H1 (cell line): ENCODE measurements around the gene TADA3. TPM values are rescaled to one million over a fixed set of nuclear protein-coding genes. Genes with fewer than 3 reads are reported as not detected.

Experiments
- CTCF ChIA-PET: fragments of 300-600 bp; sonication (Branson Sonifier 250); formaldehyde crosslinking; loops from one replicate; lab custom pipeline; 2021; ENCODE audit not compliant: partially characterized antibody; lab: Charles Lee
- POLR2A ChIA-PET: fragments of 300-600 bp; sonication (Branson Sonifier 250); formaldehyde crosslinking; loops from one replicate; lab custom pipeline; 2021; ENCODE audit warnings: inconsistent platforms; ENCODE audit not compliant: partially characterized antibody; lab: Charles Lee
- DNase-seq, 2 experiments: peaks; one replicate each; pipeline versions ENCODE4 v3.0.0 to v3.0.0-alpha.2; 2010 to 2022; ENCODE audit warnings: low spot score in 2 of 2, low read depth in 1 of 2, mixed read lengths in 1 of 2
- FAIRE-seq: peaks from 2 replicates; lab custom pipeline; 2011; peaks lifted over from hg19 to GRCh38; lab: Jason Lieb, UNC
- H2AFZ ChIP-seq: 2 replicates; pipeline ENCODE4 v1.8.1; 2012; ENCODE audit warnings: low read length, inconsistent platforms
- H2AK5ac ChIP-seq: 2 replicates; pipeline ENCODE4 v1.6.1; 2013; ENCODE audit warnings: low read depth, low read length
- H2BK120ac ChIP-seq: replicated peaks from 2 replicates; pipeline ENCODE3; 2013; ENCODE audit warnings: low read depth, low read length, inconsistent platforms
- H2BK12ac ChIP-seq: 2 replicates; pipeline ENCODE4 v1.6.1; 2013; ENCODE audit warnings: low read depth, low read length
- H2BK15ac ChIP-seq: 2 replicates; pipeline ENCODE4 v1.6.1; 2013; ENCODE audit warnings: low read length
- H2BK20ac ChIP-seq: 2 replicates; pipeline ENCODE4 v1.6.1; 2013; ENCODE audit warnings: low read length
- H2BK5ac ChIP-seq: 2 replicates; pipeline ENCODE4 v1.6.1; 2013; ENCODE audit warnings: low read depth, low read length
- H3K14ac ChIP-seq: 2 replicates; pipeline ENCODE4 v1.6.1; 2013; ENCODE audit warnings: inconsistent platforms; ENCODE audit not compliant: insufficient read length
- H3K18ac ChIP-seq: 2 replicates; pipeline ENCODE4 v1.6.1; 2013; ENCODE audit warnings: low read length; ENCODE audit errors: extremely low read depth
- H3K23ac ChIP-seq: 2 replicates; pipeline ENCODE4 v1.6.1; 2013; ENCODE audit warnings: inconsistent platforms; ENCODE audit not compliant: insufficient read length
- H3K23me2 ChIP-seq: 2 replicates; pipeline ENCODE4 v1.6.1; 2013; ENCODE audit warnings: low read depth, low read length
- H3K27ac ChIP-seq: 2 replicates; pipeline ENCODE4 v1.6.1; 2011; ENCODE audit warnings: low read depth, low read length, inconsistent platforms
- H3K27me3 ChIP-seq, 4 experiments: replicated peaks in 1 of 4; 1 replicate in 1 of 4; 2 replicates in 3 of 4; pipeline versions ENCODE4 v1.6.1 to v1.8.1; 2011 to 2013; ENCODE audit warnings: low read length in 3 of 4, mild to moderate bottlenecking in 3 of 4, inconsistent platforms in 2 of 4, mixed read lengths in 2 of 4, moderate library complexity in 1 of 4; ENCODE audit not compliant: control insufficient read depth in 3 of 4, insufficient read depth in 3 of 4; ENCODE audit errors: extremely low read depth in 1 of 4
- H3K36me3 ChIP-seq, 4 experiments: 2 replicates each; pipeline versions ENCODE4 v1.6.1 to v1.8.1; 2011 to 2013; ENCODE audit warnings: mild to moderate bottlenecking in 4 of 4, low read length in 3 of 4, moderate library complexity in 2 of 4, control low read depth in 1 of 4, inconsistent platforms in 1 of 4; ENCODE audit not compliant: insufficient read depth in 4 of 4, control insufficient read depth in 2 of 4
- H3K4ac ChIP-seq: replicated peaks from 2 replicates; pipeline ENCODE3; 2013; ENCODE audit warnings: low read length, low read depth, mixed read lengths, inconsistent platforms; ENCODE audit not compliant: insufficient read length
- H3K4me1 ChIP-seq, 4 experiments: replicated peaks in 1 of 4; 1 replicate in 1 of 4; 2 replicates in 3 of 4; pipeline versions ENCODE4 v1.6.1 to v1.8.1; 2011 to 2013; ENCODE audit warnings: low read length in 3 of 4, inconsistent platforms in 2 of 4, mixed read lengths in 1 of 4; ENCODE audit not compliant: insufficient read depth in 4 of 4, control insufficient read depth in 3 of 4
- H3K4me2 ChIP-seq, 2 experiments: 2 replicates each; pipeline versions ENCODE4 v1.6.1 to v1.8.1; 2011 to 2013; ENCODE audit warnings: low read depth in 2 of 2, low read length in 2 of 2, control low read depth in 1 of 2, inconsistent platforms in 1 of 2, mild to moderate bottlenecking in 1 of 2; ENCODE audit not compliant: insufficient read depth in 1 of 2
- H3K4me3 ChIP-seq, 4 experiments: fragments of 200-600, 300-600 bp in 1 of 4; sonication (generic), shearing (Covaris generic), sonication (Bioruptor Twin) in 1 of 4; 2 replicates each; pipeline versions ENCODE4 v1.5.1 to v1.8.1; 2011 to 2016; ENCODE audit warnings: low read length in 4 of 4, low read depth in 3 of 4, control low read depth in 2 of 4, inconsistent platforms in 2 of 4, mild to moderate bottlenecking in 2 of 4, mixed read lengths in 1 of 4, moderate library complexity in 1 of 4; ENCODE audit not compliant: insufficient read depth in 2 of 4; ENCODE audit errors: extremely low read depth in 1 of 4
- H3K56ac ChIP-seq: replicated peaks from 2 replicates; pipeline ENCODE3; 2013; ENCODE audit warnings: low read depth, mild to moderate bottlenecking, mixed read lengths, low read length, inconsistent platforms; ENCODE audit not compliant: insufficient read length
- H3K79me1 ChIP-seq: 2 replicates; pipeline ENCODE4 v1.6.1; 2013; ENCODE audit warnings: low read depth, low read length, control low read depth
- H3K79me2 ChIP-seq, 2 experiments: 2 replicates each; pipeline versions ENCODE4 v1.6.1 to v1.8.1; 2012 to 2013; ENCODE audit warnings: low read length in 2 of 2, mild to moderate bottlenecking in 2 of 2, inconsistent platforms in 1 of 2; ENCODE audit not compliant: insufficient read depth in 2 of 2, control insufficient read depth in 1 of 2
- H3K9ac ChIP-seq, 4 experiments: replicated peaks in 1 of 4; 1 replicate in 1 of 4; 2 replicates in 3 of 4; pipeline versions ENCODE4 v1.6.1 to v1.8.1; 2011 to 2013; ENCODE audit warnings: low read depth in 3 of 4, low read length in 3 of 4, control low read depth in 2 of 4, mild to moderate bottlenecking in 2 of 4, moderate library complexity in 2 of 4, inconsistent platforms in 1 of 4; ENCODE audit errors: extremely low read depth in 1 of 4
- H3K9me3 ChIP-seq, 2 experiments: 2 replicates each; pipeline versions ENCODE4 v1.6.1 to v1.8.1; 2012 to 2013; ENCODE audit warnings: mild to moderate bottlenecking in 2 of 2, moderate library complexity in 2 of 2, control low read depth in 1 of 2, inconsistent platforms in 1 of 2, low read depth in 1 of 2, low read length in 1 of 2, mixed read lengths in 1 of 2; ENCODE audit not compliant: insufficient read depth in 2 of 2
- H4K20me1 ChIP-seq, 2 experiments: replicated peaks in 1 of 2; 2 replicates each; pipeline versions ENCODE3 to v1.8.1; 2011 to 2013; ENCODE audit warnings: inconsistent platforms in 2 of 2, low read length in 2 of 2, mild to moderate bottlenecking in 1 of 2; ENCODE audit not compliant: insufficient read depth in 2 of 2, control insufficient read depth in 1 of 2
- H4K5ac ChIP-seq: 2 replicates; pipeline ENCODE4 v1.6.1; 2013; ENCODE audit warnings: low read length, low read depth, mixed read lengths, inconsistent platforms; ENCODE audit not compliant: insufficient read length
- H4K8ac ChIP-seq: 2 replicates; pipeline ENCODE4 v1.8.0; 2013; ENCODE audit warnings: mild to moderate bottlenecking, moderate library complexity, low read length, inconsistent platforms; ENCODE audit not compliant: insufficient read depth; ENCODE audit errors: extremely low read depth
- H4K91ac ChIP-seq: replicated peaks from 2 replicates; pipeline ENCODE3; 2013; ENCODE audit warnings: low read length, mixed read lengths, inconsistent platforms; ENCODE audit not compliant: insufficient read length
- BCL11A ChIP-seq, 2 experiments: IDR thresholded peaks; one replicate each; pipeline ENCODE4 v1.6.1; 2011; ENCODE audit warnings: low read depth in 2 of 2, low read length in 2 of 2, mild to moderate bottlenecking in 2 of 2
- CBX8 ChIP-seq: fragments of 300-800, 300-1000 bp; sonication (generic); IDR thresholded peaks from 2 replicates; pipeline ENCODE4 v1.7.1; 2016; ENCODE audit warnings: low read depth, low read length, borderline replicate concordance
- CHD2 ChIP-seq: IDR thresholded peaks from 2 replicates; pipeline ENCODE4 v1.6.1; 2012; ENCODE audit warnings: low read length, improper control_type of control experiment
- POLR2A ChIP-seq, 2 experiments: IDR thresholded peaks; 1 replicate in 1 of 2; 2 replicates in 1 of 2; pipeline ENCODE4 v1.6.1; 2011; ENCODE audit warnings: low read depth in 2 of 2, low read length in 2 of 2, mild to moderate bottlenecking in 2 of 2; ENCODE audit errors: control extremely low read depth in 1 of 2
- POU5F1 ChIP-seq: IDR thresholded peaks from 2 replicates; pipeline ENCODE4 v1.6.1; 2011; ENCODE audit warnings: low read depth, mild to moderate bottlenecking, low read length, moderate library complexity
- TAF1 ChIP-seq: IDR thresholded peaks from 2 replicates; pipeline ENCODE4 v1.6.1; 2011; ENCODE audit warnings: mild to moderate bottlenecking, low read depth, low read length
- TAF7 ChIP-seq: optimal IDR thresholded peaks from 2 replicates; pipeline ENCODE3; 2011; ENCODE audit warnings: low read depth, mild to moderate bottlenecking, inconsistent platforms, low read length, moderate library complexity, borderline replicate concordance
- TEAD4 ChIP-seq: IDR thresholded peaks from 2 replicates; pipeline ENCODE4 v1.6.1; 2012; ENCODE audit warnings: low read depth, low read length, inconsistent platforms, mixed read lengths
- whole genome bisulfite sequencing, 2 experiments: shearing (Covaris generic) in 1 of 2; methylation state at CpG; one replicate each; pipeline versions ENCODE4 v1.1.6 to v1.1.7; 2013 to 2015; ENCODE audit warnings: low lambda C conversion rate in 2 of 2, mixed read lengths in 2 of 2, inconsistent platforms in 1 of 2, low coverage in 1 of 2, missing lambda C conversion rate in 1 of 2; ENCODE audit not compliant: insufficient replicate concordance in 2 of 2, insufficient coverage in 1 of 2, insufficient read length in 1 of 2; ENCODE audit errors: extremely low coverage in 1 of 2, missing lambda C conversion rate in 1 of 2; 5-methylcytosine and 5-hydroxymethylcytosine counted together
- long read RNA-seq, 2 experiments: library from RNA in 1 of 2; library from capped mRNA in 1 of 2; stranded (forward); transcript quantifications; one replicate each; pipeline ENCODE4 v2.0.0, GENCODE V29; 2021; ENCODE audit warnings: inconsistent platforms in 1 of 2
- polyA minus RNA-seq, 3 experiments: library from RNA; depleted of rRNA, polyadenylated mRNA; stranded (reverse); fragments of >200 nt; gene quantifications; 1 replicate in 2 of 3; 2 replicates in 1 of 3; pipeline ENCODE4 v1.2.3, GENCODE V29; 2011
- polyA plus RNA-seq, 7 experiments: library from polyadenylated mRNA; depleted of rRNA in 3 of 7; stranded (reverse) in 5 of 7; unstranded in 2 of 7; fragments of >200 nt in 5 of 7; fragments of 200-250 nt in 2 of 7; gene quantifications; 1 replicate in 5 of 7; 2 replicates in 1 of 7; 4 replicates in 1 of 7; pipeline versions ENCODE4 v1.2.1 to v1.2.3, GENCODE V29; 2011 to 2013; ENCODE audit warnings: missing spikeins in 2 of 7, mixed read lengths in 2 of 7
- total RNA-seq: library from RNA; stranded (reverse); fragmentation: NEBNext Ultra II Directional; extraction: Animal tissue kit (Norgen Biotek cat#: 25700); gene quantifications from 2 replicates; pipeline ENCODE4 v1.2.1, GENCODE V29; 2021

Gene TADA3
- total RNA-seq (50.3 and 55.2 TPM in 2 replicates), polyA plus RNA-seq (2011; rRNA removed) (43.4 and 51.2 TPM in 2 replicates), polyA minus RNA-seq (2011; rRNA and poly(A)+ RNA removed) (19.6 and 23.4 TPM in 2 replicates)
- 45.7 TPM for polyA plus RNA-seq (2011; cell fraction: cytosol; rRNA removed)
- polyA plus RNA-seq (2011; cell fraction: nucleus; rRNA removed), result 57.8 TPM
- polyA plus RNA-seq (2012, experiment 1 of 2), result 37.4 to 51.1 TPM (median 48.0 TPM) in 4 replicates
- 61.3 TPM for polyA plus RNA-seq (2012, experiment 2 of 2)
- 38.5 TPM for polyA plus RNA-seq (2013, experiment 1 of 2)
- 39.6 TPM for polyA plus RNA-seq (2013, experiment 2 of 2)
- polyA minus RNA-seq (2011; cell fraction: cytosol; rRNA and poly(A)+ RNA removed), result 26.8 TPM
- polyA minus RNA-seq (2011; cell fraction: nucleus; rRNA and poly(A)+ RNA removed), result 22.5 TPM
- long read RNA-seq, experiment 1, transcript TADA3-201 (9 exons, 2,355 nt), result major isoform, 13 of 64 reads
- long read RNA-seq, experiment 1, partial matches to known transcripts, result 35 of 64 reads
- long read RNA-seq, experiment 1, other reads (novel, unspliced or antisense), result 13 of 64 reads
- long read RNA-seq, experiment 2, transcript TADA3-201 (9 exons, 2,355 nt), result major isoform, 7 of 9 reads
- long read RNA-seq, experiment 2, partial matches to known transcripts, result 1 of 9 reads
- long read RNA-seq, experiment 2, other reads (novel, unspliced or antisense), result 1 of 9 reads

GRCh38 chr3:9792405-9793160 lies at the start of gene TADA3, which contains the start of gene ARPC4:
Gene TADA3 (minus strand): TSS chr3:9792473. CDS start chr3:9791466, 1,007 bp downstream.
Gene ARPC4 (plus strand): TSS chr3:9793082. CDS start chr3:9793122, 40 bp downstream.
- peak within 1 kb of the TSS; percentile 93 for H2BK120ac ChIP-seq
- no peaks in the 10 kb centered on the region for H4K20me1 ChIP-seq
- H3K18ac ChIP-seq, result peak within 1 kb of the TSS; percentile 99
- 0 out of 2 replicates have a peak within 1 kb of the TSS, but pooled peaks have one; percentile 97 for H2BK20ac ChIP-seq
- H2AFZ ChIP-seq, result 0 out of 2 replicates have a peak within 1 kb of the TSS, but pooled peaks have one; percentile 18
- H3K9ac ChIP-seq, result peak within 1 kb of the TSS; percentile 94 to 99 (median 96)
- ChIA-PET POLR2A (interaction anchor here (0.6 to 5.5 kb wide), 23 partner anchors 9 to 430 kb away, joined by 3 to 71 read pairs (median 4); partner anchors contain the start of genes BRPF1, CAMK1, CRELD1 and EMC3), CTCF (interaction anchor here (0.6 to 1.2 kb wide), 6 partner anchors 9 to 282 kb away, joined by 3 to 6 read pairs (median 4); partner anchors contain the start of gene OGG1)
- peak within 1 kb of the TSS; percentile 92 for H2BK12ac ChIP-seq
- H3K23me2 ChIP-seq, result peaks cover 8% of the 10 kb centered on the region
- H3K9me3 ChIP-seq, result no peaks in the 10 kb centered on the region
- no peaks in the 10 kb centered on the region for H3K27me3 ChIP-seq
- H4K8ac ChIP-seq, result peak within 1 kb of the TSS; percentile 97
- peak; percentile 80 to 89 for DNase-seq
- no peak for FAIRE-seq
- peak within 1 kb of the TSS; percentile 83 to 96 for H3K4me2 ChIP-seq
- H2BK15ac ChIP-seq, result peak within 1 kb of the TSS; percentile 34; the same call in 1 of the 2 replicates
- peak within 1 kb of the TSS; percentile 98 for H3K27ac ChIP-seq
- H3K23ac ChIP-seq, result peak within 1 kb of the TSS; percentile 57
- H4K5ac ChIP-seq, result peak within 1 kb of the TSS; percentile 98
- peaks cover 9% of the 10 kb centered on the region for H3K79me1 ChIP-seq
- H2AK5ac ChIP-seq, result peak within 1 kb of the TSS; percentile 94; the same call in 1 of the 2 replicates
- peak within 1 kb of the TSS; percentile 95 for H4K91ac ChIP-seq
- peak within 1 kb of the TSS; percentile 95 for H3K4ac ChIP-seq
- peaks cover 2 to 29% (median 17%) of the 10 kb centered on the region in 4 experiments; a peak in 7 of 8 replicates for H3K36me3 ChIP-seq
- H3K56ac ChIP-seq, result peak within 1 kb of the TSS; percentile 97
- no peak within 1 kb of the TSS for H3K14ac ChIP-seq
- H3K4me3 ChIP-seq, result peak within 1 kb of the TSS; percentile 89 to 98 (median 95)
- WGBS, 2 experiments, result 0% methylated on average over 56 of the region's 65 CpGs; no CpG with 5 or more reads in 1 of the 2 experiments
- H3K79me2 ChIP-seq, result peaks cover 0 to 40% of the 10 kb centered on the region in 2 experiments; a peak in 2 of 4 replicates
- peaks cover 0 to 8% (median 0%) of the 10 kb centered on the region in 4 experiments; a peak in 2 of 7 replicates for H3K4me1 ChIP-seq
- peak within 1 kb of the TSS; percentile 99 for H2BK5ac ChIP-seq
- peak; percentile 77 for TF ChIP-seq TAF7
- no peak for TF ChIP-seq CBX8
- no peak for TF ChIP-seq BCL11A (IDR thresholded peaks at IDR 0.05; ENCODE audit: low read depth in 2 of 2, low read length in 2 of 2)
- TF ChIP-seq CHD2, result peak; percentile 95
- peak; percentile 76 for TF ChIP-seq TAF1
- no peak for TF ChIP-seq POU5F1
- 0 out of 2 replicates have a peak, but pooled peaks have one; percentile 1 for TF ChIP-seq TEAD4
- TF ChIP-seq POLR2A (IDR thresholded peaks at IDR 0.05; ENCODE audit: control extremely low read depth in 1 of 2, low read depth in 2 of 2, low read length in 2 of 2), result peak; percentile 57 to 79; a peak in 2 of 3 replicates
